NOMO-1 (cell line): ENCODE results near the gene TP73.

Source experiments
- DNase-seq, 2 experiments: peaks; one replicate each; lab custom pipeline; 2025; ENCODE audit not compliant: unreplicated experiment in 2 of 2; lab: John Stamatoyannopoulos, UW

Gene TP73

DNA sequence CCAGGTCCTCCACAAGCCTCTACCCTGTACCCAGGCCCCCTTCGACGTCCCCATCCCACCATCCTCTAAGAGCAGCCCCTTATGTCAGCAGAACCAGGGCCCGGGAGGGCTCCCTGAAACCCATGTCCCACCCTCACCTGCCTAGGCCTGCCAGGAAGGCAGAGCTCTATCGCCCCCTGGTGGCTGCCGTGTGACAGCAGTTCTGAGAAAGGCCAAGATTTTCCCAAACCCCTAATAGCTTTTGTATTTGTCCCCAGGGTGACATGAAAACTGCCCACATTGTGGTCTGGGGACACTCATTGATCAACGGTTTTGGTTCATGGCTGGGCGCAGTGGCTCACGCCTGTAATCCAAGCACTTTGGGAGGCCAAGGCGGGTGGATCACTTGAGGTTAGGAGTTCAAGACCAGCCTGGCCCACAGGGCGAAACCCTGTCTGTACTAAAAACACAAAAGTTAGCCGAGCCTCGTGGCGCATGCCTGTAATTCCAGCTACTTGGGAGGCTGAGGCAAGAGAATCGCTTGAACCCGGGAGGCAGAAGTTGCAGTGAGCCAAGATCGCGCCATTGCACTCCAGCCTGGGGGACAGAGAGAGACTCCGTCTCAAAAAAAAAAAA lies 72.2 kb downstream of the TP73 start:
- DNase-seq = peak; percentile 28 to 47

DNA sequence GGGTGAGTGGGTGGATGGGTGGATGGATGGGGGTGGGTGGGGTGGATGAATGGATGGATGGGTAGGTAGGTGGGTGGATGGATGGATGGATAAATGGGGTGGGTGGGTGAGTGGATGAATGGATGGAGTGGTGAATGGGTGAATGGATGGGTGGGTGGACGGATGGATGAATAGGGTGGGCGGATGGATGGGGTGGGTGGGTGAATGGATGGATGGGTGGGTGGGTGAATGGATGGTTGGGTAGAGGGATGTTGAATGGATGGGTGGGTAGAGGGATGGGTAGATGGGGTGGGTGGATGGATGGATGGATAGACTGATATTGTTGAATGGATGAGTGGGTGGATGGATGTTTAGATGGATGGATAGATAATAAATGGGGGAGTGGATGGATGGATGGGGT lies 73.0 kb downstream of the TP73 start:
- no peak for DNase-seq

DNA sequence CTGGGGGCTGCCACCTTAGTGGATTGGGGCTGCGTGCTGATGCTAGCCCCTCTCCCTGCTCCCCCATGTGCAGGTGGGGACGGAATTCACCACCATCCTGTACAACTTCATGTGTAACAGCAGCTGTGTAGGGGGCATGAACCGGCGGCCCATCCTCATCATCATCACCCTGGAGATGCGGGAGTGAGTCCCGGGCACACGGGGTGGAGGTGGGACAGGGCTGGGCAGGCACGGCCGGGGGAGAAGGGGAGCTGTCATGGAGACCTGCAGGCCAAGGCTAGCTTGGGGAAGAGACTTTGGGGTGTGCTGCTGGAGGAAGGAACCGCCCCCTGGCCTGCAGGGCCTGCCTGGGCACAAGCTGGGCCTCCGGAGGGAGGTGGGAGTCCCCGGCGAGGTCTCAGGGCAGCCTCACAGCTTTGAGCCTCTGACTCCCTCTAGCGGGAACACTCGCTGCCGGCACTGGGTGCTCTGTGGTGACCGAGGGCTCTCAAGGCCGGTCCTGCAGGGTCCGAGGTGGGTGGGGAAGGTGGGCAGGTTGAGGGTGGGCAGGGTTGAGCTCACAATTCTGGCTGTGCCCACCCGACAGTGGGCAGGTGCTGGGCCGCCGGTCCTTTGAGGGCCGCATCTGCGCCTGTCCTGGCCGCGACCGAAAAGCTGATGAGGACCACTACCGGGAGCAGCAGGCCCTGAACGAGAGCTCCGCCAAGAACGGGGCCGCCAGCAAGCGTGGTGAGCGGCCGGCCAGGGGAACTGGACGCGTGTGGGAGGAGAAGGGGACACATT lies 74.9 kb downstream of the TP73 start:
- DNase-seq = no peak

DNA sequence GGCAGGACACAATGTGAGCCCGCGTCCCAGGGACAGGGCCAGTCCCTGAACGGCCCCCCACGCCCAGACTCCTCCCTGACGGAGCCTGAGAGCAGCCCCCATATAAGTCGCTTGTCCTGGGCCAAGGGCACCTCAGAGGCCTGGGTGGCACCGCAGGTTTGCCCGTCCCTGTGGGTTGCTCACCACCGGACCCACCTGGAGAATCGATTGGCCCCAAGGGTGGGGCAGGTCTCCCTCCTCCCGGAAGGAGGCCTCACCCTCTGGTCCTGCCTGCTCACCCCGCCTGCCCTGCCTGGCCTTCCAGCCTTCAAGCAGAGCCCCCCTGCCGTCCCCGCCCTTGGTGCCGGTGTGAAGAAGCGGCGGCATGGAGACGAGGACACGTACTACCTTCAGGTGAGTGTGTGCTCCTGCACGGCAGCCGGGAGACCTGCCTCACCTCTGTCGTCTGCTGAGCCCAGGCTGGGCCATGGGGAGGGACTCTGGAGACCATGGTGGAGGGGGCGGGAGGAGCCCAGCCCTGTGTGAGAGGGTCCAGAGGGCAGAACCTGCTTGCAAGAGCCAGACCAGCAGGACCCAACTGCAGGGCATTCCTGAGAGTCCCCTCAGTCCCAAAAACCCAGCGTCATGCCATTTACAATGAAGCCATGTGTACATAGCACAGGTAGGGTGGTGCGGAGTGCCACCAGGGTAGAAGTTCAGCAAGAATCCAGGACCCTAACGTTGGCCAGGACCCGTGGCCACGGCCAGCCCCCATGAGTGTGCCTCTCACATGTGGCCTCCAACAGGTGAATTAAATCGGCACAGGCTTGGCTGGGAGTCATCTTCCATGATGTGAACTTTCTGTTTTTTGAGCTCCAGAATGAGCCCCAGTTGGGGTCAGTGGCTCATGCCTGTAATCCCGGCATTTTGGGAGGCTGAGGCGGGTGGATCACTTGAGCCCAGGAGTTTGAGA lies 75.8 kb downstream of the TP73 start:
- no peak for DNase-seq

DNA sequence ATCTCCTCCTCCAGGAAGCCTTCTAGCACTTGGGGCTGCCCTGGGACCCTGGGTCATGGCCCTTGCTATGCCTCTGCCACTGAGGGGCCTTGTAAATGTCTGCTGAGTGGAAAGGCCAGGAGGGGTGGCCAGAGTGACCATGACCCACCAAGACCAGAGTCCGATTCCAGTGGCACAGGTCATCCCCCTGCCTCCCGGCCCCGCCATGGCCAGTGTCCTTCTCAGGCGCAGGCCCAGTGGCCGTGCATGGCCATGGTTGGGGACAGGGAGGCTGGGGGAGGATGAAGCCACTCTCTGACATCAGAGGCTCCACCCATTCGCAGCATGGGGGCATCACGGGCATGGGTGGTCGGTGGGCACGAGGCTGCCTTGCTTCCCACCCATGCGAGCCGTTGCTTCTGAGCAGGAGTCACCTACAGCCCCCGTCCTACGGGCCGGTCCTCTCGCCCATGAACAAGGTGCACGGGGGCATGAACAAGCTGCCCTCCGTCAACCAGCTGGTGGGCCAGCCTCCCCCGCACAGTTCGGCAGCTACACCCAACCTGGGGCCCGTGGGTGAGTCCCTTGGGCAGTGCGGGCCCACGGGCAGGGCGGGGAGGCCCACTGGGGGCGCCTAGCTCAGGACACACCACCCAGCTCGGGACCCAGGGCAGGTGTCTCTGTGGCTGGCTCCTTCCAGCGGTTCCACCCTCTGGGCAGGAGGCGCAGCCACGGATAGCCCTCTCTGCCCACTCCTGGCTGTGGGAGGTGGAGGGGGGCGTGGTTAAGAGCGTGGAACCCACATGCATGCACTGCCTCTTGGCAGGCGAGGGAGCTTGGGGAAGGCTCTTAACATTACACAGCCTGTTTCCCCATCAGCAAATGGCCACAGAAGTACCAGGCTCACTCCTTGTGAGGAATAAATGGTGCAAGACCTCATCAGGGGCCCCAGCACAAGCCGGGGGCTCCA lies 77.6 kb downstream of the TP73 start:
- no peak for DNase-seq

DNA sequence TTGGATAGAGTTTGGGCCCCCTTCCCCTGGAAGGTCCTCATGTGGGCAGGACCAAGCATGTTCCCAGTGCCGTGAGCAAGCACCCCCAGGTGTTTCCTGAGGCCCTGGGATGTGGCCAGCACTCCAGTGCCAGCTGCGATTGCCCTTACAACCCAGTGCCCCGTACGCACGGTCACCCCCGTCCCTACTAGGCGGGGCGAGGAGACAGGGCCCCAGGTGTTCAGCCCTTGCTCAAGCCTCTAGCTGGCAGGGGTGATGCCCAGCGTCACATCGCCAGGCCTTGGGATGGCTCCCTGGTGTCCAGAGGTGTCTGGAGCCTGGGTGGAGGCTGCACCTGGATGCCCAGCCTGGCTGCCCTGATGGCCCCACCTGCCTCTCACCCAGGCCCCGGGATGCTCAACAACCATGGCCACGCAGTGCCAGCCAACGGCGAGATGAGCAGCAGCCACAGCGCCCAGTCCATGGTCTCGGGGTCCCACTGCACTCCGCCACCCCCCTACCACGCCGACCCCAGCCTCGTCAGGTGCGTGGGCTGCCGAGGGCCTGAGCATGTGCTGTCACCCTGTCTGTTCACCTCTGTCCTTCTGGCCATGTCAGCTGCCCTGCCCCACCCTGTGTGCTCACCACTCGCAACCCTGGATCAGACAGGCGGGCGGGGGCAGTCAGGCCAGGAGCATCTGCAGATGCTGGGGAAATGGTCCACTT lies 78.4 kb downstream of the TP73 start:
- no peak for DNase-seq

DNA sequence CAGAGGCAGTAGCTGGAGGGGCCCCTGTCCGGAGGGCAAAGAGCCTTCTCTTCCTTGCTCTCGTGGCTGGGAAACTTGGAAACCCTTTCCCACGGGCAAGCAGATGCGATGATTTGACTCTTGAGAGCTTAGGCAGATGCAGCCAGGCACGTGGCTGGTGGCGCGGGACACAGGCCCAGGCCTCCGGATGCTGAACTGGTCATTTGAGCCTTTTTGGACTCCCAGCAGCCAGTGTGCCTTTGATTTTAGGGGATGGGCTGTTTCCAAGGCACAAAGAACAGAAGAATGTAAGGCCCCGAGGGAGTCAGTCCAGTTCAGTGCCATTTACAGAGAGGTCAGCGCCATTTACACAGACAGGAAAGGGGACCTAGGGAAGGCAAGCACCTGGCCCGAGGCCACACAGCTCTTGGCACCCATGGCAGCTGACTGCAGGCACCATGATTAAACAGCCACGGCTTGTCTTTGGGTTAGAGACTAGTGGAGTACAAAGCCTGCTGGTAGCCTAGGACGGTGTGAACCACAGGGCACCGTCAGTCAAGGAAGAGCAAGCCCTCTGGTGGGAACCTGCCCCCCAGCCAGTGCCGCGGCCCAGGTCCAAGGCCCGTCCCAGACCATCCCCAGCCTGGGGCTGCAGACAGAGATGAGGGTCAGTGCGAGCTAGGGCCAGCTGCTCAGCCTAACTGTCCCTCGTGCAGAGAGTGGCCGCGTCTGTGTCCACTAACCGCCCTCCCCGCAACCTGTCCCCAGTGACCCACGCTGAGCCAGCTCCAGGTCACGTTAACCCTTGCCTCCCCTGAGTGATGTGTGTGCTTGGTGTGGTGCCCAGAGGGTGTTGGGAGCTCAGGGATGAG lies 79.5 kb downstream of the TP73 start:
- no peak for DNase-seq

DNA sequence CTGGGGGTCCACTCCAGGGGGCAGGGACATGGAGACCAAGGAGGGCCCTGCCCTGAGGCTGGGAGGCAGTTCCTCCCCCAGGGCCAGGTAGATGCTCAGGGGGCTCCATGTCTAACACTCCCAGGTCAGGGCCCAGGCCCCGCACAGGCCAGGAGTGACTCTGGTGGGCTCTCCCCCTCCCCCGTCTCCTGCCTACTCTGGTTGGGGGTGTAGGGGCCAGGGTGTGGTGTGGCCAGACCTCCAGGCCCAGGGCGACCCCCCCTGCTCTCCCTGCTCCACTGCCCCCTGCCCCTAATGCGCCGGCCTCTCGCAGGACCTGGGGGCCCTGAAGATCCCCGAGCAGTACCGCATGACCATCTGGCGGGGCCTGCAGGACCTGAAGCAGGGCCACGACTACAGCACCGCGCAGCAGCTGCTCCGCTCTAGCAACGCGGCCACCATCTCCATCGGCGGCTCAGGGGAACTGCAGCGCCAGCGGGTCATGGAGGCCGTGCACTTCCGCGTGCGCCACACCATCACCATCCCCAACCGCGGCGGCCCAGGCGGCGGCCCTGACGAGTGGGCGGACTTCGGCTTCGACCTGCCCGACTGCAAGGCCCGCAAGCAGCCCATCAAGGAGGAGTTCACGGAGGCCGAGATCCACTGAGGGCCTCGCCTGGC lies 80.2 kb downstream of the TP73 start:
- DNase-seq = no peak

DNA sequence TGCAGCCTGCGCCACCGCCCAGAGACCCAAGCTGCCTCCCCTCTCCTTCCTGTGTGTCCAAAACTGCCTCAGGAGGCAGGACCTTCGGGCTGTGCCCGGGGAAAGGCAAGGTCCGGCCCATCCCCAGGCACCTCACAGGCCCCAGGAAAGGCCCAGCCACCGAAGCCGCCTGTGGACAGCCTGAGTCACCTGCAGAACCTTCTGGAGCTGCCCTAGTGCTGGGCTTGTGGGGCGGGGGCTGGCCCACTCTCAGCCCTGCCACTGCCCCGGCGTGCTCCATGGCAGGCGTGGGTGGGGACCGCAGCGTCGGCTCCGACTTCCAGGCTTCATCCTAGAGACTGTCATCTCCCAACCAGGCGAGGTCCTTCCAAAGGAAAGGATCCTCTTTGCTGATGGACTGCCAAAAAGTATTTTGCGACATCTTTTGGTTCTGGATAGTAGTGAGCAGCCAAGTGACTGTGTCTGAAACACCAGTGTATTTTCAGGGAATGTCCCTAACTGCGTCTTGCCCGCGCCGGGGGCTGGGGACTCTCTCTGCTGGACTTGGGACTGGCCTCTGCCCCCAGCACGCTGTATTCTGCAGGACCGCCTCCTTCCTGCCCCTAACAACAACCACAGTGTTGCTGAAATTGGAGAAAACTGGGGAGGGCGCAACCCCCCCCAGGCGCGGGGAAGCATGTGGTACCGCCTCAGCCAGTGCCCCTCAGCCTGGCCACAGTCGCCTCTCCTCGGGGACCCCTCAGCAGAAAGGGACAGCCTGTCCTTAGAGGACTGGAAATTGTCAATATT lies 81.0 kb downstream of the TP73 start:
- DNase-seq = no peak

DNA sequence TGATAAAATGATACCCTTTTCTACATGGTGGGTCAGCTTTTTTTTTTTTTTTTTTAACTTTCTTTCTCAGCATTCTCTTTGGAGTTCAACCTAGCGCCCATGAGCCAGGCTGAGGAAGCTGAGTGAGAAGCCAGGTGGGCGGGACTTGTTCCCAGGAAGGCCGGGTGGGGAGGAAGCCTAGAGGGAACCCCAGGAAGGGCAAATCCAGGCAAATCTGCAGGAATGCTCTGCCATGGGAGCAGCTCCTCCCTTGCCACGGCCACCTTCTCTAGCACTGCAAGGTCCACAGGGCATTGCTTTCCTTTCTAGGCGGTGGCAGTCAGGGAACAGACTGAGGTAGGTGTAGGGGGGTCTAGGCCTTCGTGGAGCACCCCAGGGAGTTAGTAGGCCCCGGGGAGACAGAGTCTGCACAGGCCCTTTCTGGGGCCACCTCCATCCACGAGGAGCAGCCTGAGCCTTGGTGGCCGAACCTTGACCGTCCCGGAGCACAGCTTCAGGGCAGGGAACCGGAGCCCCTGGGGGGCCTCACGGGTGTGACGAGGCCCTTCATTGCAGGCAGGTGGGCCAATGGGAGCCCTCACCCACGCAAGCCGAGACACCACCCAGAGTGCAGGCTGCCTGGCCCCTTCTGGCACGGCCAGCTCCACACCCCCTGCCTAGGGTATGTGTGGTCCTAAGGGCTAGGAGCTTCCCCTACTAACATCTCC lies 81.7 kb downstream of the TP73 start:
- DNase-seq = no peak

DNA sequence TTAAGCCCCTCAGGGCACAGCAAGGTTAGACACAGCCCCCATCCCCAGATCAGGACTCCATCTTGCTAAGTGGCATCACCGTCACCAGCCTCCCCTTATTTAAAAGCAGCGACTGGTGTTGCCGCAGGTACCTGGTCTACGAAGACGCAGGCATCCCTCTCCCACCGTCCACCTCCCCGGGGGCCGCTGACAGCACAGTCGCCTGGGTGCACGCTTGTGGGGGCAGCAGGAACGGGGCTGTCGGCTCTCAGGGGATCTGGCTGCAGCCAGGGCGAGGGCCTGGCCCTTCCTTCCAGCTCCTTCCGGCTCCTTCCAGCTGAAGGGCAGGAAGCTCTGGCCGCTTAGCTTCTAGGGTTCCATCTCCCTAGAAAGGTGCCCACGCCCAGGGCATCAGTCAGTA lies 82.3 kb downstream of the TP73 start:
- DNase-seq = no peak

DNA sequence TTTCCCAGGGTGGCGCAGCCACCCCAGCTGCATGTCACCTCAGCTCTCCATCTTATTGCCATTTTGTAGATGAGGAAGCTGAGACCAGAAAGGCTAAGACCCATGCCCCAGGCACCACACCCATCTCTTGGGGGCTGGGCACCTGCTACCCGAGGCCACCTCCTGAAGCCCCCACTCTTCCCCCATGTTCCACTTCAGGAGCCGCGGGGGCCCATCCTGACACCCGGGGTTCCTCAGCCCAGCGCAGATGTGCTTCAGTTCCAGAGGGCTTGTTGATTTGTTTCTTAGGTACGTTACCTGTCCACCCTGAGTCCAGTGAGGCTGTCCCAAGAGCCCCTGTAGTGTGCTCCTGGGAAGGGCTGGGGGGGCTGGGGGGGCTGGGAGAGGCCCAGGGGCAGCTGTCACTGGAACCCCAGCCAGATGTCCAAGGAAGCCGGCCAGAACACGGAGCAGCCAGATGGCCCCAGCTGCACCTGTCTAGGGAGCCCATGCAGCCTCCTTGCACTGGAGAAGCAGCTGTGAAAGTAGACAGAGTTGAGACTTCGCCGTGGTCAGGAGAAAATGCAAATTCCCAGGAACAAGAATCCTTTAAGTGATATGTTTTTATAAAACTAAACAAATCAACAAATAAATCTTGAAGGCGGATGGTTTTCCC lies 82.8 kb downstream of the TP73 start:
- DNase-seq = no peak

DNA sequence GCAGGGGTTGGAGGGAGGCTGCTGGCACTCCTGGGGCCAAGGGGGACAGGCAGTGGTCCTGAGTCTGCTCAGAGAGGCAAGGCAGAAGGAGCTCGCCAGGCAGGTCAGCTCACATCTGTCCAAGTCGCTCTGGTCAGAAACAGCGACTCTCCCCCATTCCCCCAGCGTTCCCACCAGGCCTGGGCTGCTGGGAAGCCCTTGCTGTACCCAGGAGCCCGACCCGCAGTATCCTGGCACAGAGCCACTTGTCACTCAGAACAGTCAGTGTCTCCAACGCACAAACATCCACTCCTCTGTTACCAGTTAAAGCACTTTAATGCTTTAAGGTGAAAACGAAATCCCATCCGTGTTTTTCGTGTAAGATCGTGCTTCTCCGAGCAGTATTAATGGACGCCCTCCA lies 83.4 kb downstream of the TP73 start:
- DNase-seq = no peak

DNA sequence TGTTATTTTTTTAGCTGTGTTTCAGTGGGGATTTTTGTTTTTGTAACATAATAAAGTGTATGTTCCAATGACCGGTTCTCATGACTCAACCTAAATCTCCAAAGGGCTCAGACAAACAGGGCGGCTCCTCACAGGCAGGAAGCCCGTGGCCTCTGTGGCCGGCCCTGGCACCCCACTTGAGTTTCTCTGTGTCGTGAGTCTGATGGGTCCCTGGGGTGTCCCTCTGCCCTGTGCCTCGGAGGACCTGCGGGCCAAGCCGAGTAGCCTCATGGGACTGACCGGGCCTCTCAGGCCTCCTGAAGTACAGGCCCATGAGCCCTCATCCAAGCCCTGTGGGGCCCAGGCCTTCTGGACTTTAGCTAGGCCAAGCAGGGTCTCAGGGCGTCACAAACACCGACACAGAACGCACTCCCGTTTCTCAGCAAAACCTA lies 83.8 kb downstream of the TP73 start:
- no peak for DNase-seq

DNA sequence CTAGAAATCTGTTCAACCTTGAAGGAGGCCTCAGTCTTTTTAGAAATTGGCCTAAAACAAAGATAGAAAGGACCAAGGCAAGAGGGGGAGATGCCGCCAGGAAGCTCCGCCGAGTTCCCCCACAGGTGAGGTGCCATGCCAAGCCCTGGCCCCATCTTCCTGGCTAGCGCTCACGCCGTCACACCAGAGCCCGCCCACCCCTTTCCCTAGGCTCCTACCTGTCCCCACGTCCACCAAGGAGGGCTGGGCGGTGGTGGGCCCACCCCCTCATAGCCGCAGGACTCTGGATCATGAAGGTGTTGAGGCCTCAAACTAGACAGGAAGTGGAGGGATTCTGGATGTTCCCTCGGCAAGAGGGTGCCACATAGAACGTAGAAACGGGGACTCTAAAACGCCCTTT lies 84.4 kb downstream of the TP73 start:
- no peak for DNase-seq

DNA sequence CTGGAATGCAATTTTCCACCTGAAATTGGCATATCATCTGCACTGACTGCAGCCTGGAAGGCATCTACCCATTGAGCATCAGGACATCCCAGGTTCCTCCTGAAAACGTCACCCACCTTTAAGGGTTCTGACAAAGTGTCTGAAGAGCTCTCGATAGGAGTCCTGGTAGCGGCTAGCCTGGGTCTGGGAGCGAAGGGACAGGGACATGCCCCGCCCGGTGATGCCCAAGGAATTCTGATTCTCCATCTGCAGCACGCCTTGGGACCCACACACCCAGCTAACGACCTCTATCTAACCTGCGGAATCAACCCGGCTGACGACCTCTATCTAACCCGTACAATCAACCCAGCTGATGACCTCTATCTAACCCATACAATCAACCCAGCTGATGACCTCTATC lies 86.6 kb downstream of the TP73 start:
- no peak for DNase-seq
